NCI-H82 (cell line): ENCODE results near the gene CLSTN1.

Experiments used
- DNase-seq: peaks from one replicate; lab custom pipeline; 2025; lab: John Stamatoyannopoulos, UW

CLSTN1 gene

DNA sequence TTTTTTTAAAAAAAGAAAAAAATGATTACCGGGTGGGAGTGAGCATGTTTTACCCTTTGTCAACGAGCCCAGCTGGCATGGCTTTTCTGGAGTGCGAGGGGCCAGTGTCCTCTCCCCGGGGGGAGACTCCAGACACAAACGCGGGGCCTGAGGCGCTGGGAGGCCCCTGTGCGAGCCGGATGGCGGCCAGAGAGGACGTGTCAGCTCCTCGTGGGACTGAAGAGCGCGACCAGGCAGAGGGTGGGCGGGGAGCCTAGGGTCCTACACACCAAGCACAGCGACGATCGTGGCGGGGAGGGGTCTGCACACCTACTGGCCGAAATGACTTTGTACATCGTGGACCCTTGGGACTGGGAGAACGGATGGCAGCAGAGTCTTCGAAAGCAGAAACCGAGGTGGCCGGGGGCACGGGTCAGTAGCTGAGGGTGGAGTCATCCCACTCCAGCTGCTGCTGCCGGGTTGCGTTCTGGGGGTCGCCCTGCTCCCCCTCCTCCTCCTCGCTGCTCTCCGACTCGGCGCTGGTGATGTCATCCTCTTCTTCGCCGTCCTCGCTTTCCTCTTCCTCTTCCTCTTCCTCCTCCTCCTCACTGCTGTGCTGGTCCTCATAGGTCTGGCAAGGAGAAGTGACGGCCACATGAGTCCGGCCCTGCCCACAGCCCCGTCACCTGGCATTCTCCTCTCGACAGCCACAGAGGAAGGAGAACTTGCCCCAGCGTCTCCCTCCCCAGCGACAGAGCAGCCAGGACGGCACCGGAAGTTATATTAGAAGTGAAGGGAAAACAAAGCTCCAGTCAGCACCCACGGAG lies 93.5 kb downstream of the CLSTN1 start:
- no peak for DNase-seq

DNA sequence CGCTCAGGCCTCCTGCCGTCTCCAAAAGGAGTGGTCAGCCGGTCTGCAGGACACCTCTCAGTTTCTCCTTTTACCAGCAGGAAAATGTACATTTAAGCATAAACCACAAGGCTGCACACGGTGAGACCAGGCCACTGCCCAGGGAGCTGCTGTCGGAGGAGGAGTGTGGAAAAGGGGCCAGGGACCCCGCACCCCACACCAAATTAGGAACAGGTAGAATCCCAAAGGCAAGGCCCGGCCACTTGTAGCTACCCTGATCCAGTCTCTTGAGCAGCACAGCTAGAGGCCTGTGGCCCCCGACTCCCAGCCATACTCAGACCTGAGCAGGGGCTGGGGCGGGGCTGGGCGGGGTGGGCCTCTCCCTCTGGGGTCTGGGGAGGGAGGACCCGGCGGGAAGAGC lies 94.2 kb downstream of the CLSTN1 start:
- no peak for DNase-seq

DNA sequence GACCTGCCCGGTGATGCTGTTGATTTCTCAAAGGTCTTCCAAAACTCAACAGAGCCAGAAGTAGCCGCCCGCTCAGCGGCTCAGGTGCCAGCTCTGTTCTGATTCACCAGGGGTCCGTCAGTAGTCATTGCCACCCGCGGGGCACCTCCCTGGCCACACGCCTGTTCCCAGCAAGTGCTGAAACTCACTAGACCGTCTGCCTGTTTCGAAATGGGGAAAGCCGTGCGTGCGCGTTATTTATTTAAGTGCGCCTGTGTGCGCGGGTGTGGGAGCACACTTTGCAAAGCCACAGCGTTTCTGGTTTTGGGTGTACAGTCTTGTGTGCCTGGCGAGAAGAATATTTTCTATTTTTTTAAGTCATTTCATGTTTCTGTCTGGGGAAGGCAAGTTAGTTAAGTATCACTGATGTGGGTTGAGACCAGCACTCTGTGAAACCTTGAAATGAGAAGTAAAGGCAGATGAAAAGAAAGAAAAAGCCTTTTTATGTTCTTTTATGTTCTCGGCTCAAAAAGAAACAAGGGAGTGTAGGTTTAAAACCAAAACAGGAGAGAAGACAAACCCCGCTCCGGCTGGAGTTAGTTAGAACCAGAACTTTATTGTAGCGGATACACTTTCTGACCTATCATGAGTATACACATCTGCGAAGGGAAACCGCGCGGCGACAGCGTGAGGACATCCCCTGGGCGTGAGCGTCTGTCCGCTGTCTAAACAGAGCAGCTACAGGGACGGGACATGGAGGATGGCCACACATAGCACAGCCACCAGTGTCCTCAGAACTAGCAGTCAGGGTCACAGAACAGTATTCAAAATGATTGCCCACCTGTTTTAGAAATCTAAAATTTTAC lies 95.1 kb downstream of the CLSTN1 start:
- no peak for DNase-seq

- DNase-seq: peak; percentile 21
Observed at GRCh38 chr1:9726905-9727595, 96.7 kb downstream of the CLSTN1 start.

- DNase-seq: no peak
Observed at GRCh38 chr1:9726406-9726805, 97.4 kb downstream of the CLSTN1 start.

DNA sequence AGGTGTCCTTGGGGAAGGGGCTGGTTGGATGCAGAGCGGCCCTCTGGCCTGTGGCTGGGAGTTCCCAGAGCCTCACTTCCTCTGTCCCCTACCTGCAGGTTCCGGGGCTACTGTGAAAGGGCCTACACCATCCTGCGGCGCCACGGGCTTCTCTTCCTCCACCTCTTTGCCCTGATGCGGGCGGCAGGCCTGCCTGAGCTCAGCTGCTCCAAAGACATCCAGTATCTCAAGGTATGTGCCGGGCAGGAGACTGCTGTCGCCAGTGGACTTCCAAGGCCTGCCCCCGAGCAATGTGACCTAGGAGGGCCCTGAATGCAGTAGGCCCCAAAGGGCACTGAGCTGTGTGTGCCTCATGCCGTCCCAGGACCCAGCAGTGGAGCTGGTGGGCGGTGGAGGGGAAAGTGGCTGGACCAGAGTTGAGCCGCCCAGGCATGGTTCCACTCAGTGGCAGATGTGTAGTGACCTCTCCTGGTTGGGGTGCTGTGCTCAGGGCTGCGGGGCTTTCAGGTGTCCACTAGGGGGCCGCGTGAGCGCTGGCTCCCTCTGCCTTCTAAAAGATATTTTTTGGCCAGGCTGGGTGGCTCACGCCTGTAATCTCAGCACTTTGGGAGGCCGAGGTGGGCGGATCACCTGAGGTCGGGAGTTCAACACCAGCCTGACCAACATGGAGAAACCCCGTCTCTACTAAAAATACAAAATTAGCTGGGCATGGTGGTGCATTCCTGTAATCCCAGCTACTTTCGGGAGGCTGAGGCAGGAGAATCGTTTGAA lies 98.9 kb downstream of the CLSTN1 start:
- DNase-seq: peak; percentile 86

GRCh38 chr1:9723926-9724325 lies 99.8 kb downstream of the CLSTN1 start:
- no peak for DNase-seq

- no peak for DNase-seq
Observed at GRCh38 chr1:9723068-9723805, 100.5 kb downstream of the CLSTN1 start.

- no peak for DNase-seq
Observed at GRCh38 chr1:9722378-9722749, 101.4 kb downstream of the CLSTN1 start.

- DNase-seq: peak; percentile 70
Observed at GRCh38 chr1:9721606-9722377, 102.0 kb downstream of the CLSTN1 start.

DNA sequence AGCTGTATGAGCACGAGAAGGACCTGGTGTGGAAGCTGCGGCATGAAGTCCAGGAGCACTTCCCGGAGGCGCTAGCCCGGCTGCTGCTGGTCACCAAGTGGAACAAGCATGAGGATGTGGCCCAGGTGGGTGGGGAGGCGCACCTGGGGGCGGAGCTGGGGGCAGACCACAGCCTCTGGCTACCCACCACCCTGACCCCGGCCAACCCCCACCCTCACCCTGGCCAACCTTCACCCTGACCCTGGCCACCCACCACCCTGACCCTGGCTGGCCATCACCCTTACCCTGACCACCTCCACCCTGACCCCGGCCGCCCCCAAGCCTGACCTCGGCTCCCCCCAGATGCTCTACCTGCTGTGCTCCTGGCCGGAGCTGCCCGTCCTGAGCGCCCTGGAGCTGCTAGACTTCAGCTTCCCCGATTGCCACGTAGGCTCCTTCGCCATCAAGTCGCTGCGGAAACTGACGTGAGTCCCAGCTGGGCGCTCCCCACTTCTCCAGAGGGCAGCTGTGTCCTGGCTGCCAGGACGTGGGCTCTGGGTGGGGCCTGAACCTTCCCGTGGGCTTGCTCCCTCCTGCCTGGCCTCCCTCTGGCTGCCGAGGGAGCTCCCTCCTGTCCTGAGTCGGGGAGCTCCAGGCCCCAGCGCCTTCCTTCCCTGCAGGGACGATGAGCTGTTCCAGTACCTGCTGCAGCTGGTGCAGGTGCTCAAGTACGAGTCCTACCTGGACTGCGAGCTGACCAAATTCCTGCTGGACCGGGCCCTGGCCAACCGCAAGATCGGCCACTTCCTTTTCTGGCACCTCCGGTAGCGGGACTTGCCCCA lies 102.8 kb downstream of the CLSTN1 start:
- no peak for DNase-seq

DNA sequence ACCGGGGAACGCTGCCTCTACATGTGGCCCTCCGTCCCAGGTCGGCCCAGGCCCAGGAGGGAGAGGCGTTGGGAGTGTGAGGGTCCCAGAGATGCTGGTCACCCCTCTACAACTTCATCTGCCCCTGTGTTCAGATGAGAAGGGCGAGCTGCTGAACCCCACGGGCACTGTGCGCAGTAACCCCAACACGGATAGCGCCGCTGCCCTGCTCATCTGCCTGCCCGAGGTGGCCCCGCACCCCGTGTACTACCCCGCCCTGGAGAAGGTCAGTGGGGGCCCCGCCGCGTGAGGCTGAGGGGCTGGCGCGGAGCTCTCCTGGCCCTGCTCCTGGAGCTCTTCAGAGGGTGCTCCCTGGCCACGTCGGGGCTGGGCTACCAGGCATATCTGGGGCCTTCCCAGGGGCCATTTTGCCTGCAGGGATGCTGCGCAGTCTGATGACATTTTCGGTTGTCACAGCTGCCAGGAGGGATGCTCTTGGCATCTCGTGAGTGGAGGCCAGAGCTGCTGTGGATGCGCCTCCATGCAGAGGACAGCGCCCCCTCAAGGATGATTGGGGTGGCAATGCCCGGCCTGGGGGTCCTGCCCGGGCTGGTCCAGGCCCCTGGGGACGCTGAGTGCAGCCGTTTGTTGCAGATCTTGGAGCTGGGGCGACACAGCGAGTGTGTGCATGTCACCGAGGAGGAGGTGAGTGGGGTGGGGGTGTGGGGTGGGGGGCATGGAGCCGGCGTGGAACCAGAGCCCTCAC lies 103.6 kb downstream of the CLSTN1 start:
- no peak for DNase-seq

DNA sequence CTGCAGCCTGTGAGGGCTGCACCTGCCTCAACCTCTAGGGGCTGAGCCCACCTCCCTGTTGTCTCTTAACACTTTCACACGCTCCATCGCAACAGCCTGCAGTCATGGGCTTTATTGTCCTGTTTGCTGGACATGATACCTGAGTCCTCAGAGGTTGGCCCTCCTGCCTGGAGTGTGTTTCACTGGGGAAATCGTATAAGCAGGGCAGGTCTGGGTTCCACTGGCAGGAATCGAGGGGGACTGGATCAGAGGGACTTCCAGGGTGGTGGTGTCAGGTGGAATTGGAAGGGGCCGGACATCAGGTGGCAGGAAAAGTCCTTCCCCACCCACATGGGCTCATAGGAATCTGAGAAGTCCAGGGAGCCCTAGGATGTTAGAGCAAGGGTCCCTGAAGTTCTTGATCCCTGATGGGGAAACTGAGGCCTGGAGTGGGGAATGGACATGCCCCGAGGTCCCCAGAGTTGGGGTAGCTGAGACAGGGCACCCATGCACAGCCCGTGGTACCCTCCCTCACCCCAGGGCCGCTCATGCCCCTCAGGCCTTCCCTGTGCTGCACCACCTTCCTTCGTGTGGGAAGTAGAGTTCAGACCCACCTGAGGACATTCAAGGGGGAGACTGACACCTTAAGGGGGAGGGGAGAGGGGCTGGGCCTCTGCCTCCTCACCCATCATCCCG lies 105.6 kb downstream of the CLSTN1 start:
- DNase-seq: no peak

DNA sequence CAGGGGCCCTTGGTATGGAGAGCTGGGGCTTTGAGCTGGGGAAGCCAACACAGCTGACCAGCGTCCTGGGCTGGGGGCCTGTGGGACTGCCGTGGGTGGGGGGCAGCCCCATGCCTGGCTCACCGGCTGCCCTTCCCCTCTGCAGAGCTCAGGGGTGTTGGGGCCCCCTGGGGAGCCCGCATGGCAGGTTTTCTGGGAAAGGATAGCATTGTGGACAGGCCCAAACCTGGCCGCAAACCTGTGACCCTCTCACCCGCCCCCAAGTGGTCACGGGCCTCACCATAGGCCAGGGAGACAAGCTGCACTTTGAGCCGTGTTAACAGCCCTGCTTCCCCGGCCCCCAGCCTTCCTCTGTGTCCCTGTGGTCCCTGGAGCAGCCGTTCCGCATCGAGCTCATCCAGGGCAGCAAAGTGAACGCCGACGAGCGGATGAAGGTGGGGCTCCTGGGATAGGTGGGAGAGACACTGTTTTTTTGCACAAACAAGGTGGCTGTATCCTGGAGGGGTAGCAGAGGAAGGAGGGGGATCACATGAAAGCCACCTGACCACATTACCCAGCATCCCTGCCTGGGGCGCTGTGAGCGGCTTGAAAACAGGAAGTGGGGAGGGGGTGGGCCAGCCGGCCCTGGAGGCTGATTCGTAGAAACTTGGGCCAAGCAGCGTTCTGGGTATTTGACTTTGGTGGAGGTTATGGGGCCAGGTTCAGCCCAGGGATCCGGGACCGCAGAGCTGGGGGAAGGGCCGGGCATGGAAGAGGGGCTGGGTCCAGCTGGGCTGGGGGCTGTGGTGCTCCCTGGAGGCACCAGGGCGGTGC lies 106.4 kb downstream of the CLSTN1 start:
- DNase-seq: no peak

DNA sequence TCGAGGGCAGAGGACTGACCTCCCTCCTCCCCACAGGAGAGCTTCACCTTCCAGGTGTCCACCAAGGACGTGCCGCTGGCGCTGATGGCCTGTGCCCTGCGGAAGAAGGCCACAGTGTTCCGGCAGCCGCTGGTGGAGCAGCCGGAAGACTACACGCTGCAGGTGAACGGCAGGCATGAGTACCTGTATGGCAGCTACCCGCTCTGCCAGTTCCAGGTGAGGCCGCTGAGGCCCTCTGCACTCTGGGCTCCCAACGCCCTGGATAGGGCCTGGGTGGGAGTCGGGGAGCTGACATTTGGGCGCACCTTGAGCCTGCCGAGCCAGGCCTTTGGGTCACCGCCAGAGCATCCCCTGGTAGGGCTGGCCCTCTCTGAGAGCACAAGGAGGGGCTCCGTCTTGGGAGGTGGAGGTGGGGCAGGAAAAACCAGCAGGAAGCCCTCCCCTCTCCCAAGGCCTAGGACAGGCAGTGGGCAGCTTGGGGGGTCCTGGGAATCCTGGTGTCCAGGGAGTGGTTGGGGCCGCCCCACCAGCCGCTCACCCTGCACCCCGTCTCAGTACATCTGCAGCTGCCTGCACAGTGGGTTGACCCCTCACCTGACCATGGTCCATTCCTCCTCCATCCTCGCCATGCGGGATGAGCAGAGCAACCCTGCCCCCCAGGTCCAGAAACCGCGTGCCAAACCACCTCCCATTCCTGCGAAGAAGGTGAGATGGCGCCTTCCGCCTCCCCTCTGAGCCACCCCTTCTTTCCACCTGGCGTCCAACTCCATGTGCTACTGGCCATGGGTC lies 107.2 kb downstream of the CLSTN1 start:
- DNase-seq: no peak

DNA sequence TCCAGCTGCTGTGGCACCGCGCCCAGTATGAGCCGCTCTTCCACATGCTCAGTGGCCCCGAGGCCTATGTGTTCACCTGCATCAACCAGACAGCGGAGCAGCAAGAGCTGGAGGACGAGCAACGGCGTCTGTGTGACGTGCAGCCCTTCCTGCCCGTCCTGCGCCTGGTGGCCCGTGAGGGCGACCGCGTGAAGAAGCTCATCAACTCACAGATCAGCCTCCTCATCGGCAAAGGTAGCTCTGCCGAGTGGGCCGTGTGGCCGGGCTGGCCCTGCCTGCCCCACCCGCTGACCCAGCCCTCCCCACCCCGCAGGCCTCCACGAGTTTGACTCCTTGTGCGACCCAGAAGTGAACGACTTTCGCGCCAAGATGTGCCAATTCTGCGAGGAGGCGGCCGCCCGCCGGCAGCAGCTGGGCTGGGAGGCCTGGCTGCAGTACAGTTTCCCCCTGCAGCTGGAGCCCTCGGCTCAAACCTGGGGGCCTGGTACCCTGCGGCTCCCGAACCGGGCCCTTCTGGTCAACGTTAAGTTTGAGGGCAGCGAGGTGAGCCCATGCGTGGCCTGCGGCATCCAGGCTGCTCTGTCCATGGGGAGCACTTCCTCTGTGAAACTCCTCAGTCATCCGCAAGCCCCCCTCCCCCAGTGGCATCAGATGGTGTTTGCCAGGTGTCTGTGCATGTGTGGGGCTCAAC lies 108.1 kb downstream of the CLSTN1 start:
- DNase-seq: no peak
